SIG-M5 (cell line): ENCODE data around the gene PEF1.

Experiments used
- DNase-seq: peaks from one replicate; lab custom pipeline; 2025; lab: John Stamatoyannopoulos, UW

The PEF1 gene

GRCh38 chr1:31644560-31645273 is at the start of gene PEF1:
TSS of gene PEF1 (minus strand) at chr1:31644876. CDS start at chr1:31644864, 12 bp downstream.
- peak; percentile 93 for DNase-seq

DNA sequence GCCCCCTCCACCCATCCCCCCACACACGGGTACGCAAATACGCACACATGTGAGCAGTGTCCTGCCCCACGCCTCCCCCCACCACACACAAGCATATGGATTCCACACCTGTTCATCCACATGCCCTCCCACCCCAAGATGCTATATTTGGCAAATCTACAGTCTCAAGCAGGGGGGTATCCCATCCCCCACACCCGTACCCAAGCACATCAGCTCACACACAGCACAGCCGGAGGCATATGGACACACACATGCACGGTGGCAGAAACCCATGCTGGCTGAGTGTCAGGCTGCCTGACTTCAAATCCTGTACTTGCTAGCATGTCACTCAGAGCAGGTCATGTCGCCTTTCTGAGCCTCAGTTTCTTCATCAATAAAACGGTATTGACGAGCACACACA is 48.6 kb upstream of the PEF1 start:
- no peak for DNase-seq

GRCh38 chr1:31691951-31692350 is 47.3 kb upstream of the PEF1 start:
- no peak for DNase-seq

GRCh38 chr1:31691446-31691845 is 46.8 kb upstream of the PEF1 start:
- no peak for DNase-seq

- DNase-seq: no peak
Observed at GRCh38 chr1:31690921-31691320, 46.2 kb upstream of the PEF1 start.

DNA sequence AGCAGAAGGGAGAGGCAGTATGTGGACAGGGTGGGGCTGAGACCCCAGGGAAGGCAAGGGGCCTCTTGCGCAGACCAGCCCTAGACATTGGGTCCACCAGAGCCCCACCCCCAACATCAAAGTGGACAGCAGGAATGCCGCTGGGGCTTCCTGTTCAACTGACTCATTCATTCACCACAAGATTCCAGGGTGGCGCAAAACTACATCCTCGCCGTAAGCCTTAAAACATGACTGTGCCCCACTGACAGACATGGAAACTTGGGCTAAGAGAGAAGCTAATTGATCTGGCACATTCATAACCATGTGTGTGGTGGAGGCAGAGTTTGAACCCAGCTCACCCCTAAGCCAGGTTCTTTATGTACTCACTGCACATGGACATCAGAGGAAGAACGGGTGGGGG is 45.2 kb upstream of the PEF1 start:
- DNase-seq: no peak

- no peak for DNase-seq
Observed at GRCh38 chr1:31689379-31689778, 44.7 kb upstream of the PEF1 start.

DNA sequence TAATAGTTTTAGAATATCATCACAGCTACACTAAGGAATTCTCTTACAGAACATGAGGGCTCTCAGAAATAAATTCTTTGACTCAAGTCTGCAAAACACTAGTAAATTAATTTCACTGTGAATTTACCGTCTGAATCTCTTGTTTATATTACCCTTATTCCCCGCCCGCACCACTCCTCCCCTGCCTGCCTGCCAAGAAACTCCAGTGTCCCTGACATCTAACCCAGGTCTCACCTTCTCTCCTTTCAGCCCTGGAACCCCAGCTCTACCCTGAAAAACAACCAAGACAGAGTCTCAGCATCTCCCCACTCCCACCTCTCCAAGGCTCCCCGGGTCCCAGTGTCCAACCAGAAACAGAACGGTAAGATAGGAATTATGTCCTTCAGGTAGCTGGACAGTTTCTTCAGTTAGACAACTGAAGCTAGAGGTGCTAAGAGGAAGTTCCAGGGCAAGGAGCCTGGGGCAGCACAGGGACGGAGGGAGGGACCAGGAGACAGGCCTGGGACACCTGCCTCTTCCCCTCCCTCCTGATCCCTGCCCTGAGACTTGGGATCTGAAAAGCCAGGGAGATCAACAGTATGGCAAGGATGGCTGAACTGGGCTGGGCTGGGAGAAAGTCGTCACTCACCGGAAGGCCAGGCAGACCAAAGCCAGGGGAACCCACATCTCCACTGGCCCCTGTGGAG is 43.7 kb upstream of the PEF1 start:
- no peak for DNase-seq

- DNase-seq: no peak
Observed at GRCh38 chr1:31687601-31688000, 42.9 kb upstream of the PEF1 start.

GRCh38 chr1:31685795-31686194 is 41.1 kb upstream of the PEF1 start:
- DNase-seq: no peak

DNA sequence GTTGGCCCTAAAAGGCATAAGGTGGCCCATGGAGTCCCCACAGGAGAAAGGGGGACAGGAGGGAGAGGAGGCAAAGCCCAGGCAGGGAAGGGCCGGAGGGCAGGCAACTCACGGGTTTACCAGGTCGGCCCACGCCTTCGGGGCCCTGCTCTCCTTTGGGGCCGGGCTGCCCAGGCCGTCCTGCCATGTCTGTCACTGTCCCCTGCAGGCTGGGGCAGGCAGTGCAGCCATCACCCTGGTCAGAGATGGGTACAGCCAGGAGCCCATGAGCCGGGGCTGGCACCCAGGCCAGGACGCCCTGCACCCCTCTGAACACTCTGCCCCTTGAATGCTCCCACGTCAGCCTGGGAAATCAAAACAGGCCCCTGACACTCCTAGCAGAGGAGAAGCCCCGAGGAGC is 39.3 kb upstream of the PEF1 start:
- no peak for DNase-seq

DNA sequence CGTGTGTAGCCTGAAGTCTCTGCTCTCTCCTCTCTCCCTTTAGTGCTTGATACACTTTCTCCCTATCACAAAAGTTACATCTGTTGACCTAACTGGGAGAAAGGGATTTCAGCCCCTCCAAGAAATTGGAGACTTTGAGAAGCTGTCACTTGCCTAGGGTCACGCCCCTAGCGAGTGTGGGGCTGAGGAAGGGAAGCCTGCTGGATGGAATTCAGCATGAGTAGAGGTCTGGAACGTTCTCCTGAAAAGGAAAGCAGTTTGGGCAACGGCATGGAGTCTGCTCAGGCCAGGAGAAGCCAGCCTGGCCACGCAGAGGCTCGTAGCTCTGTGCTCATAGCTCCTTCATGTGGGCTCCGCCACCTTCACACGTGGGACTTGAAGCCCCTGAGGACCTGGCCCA is 36.7 kb upstream of the PEF1 start:
- DNase-seq: no peak

GRCh38 chr1:31679676-31680230 is 35.1 kb upstream of the PEF1 start:
- DNase-seq: no peak

- no peak for DNase-seq
Observed at GRCh38 chr1:31679091-31679490, 34.4 kb upstream of the PEF1 start.

DNA sequence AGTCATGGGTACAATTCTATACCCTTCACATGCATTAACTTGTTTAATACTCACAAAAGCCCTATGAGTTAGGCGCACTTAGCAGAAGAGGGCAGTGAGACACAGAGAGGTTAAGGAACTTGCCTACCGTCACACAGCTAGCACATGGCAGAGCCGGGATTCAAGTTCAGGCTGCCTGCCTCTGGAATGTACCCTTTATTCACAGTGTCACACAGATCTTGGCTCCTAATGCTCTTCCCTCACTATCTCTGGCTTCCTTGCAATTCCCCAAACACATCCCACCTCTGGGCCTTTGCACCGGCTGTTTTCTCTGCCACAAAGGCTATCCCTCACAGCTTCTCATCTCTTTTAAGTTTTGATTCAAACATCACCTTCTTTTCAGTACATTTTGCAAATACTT is 34.0 kb upstream of the PEF1 start:
- DNase-seq: no peak

DNA sequence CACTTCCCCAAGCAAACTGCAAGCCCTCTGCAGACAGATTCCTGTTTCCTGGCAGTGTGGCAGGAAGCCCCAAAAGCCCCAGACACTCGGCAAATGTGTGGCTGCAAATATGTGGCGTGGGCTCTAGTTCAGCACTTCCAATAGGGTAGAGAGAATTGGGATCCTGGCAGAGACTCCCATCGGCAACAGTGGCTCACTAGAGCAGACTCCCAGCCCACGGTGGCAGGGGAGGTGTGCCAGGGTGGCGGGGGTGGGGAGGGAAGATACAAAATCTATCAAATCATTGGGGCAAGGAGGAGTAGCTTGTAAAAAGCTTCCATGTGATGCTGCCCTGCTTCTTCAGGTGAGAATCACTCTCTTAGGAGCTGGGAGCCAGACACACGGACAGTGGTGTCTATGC is 33.3 kb upstream of the PEF1 start:
- no peak for DNase-seq

GRCh38 chr1:31677401-31677800 is 32.7 kb upstream of the PEF1 start:
- no peak for DNase-seq

GRCh38 chr1:31675756-31676155 is 31.1 kb upstream of the PEF1 start:
- DNase-seq: no peak

DNA sequence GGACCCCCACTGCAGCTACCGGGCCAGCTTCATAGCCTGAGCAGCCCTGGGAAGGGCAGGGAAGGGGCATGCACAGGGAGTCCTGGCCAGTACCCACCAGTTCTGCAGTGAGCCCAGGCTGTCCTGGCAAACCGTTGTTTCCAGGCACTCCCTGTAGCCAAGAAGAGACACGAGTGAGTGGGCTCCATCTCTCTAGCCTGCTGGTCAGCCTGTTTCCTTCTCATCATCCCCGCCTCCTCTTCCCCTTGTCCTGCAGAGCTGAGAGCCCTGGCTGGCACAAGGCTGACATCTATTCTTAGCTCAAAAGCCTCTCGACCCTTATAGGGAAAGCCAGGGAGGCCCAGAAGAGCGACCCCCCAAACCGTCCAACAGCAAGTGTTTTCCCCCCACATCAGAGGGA is 30.5 kb upstream of the PEF1 start:
- no peak for DNase-seq

GRCh38 chr1:31674626-31675025 is 29.9 kb upstream of the PEF1 start:
- no peak for DNase-seq

GRCh38 chr1:31673433-31673832 is 28.8 kb upstream of the PEF1 start:
- DNase-seq: no peak

GRCh38 chr1:31672986-31673385 is 28.3 kb upstream of the PEF1 start:
- no peak for DNase-seq

- DNase-seq: no peak
Observed at GRCh38 chr1:31671561-31672201, 27.0 kb upstream of the PEF1 start.
